H1 (cell line): ENCODE data around the gene ITGA8. TPM values are rescaled to one million over a fixed set of nuclear protein-coding genes. Genes with fewer than 3 reads are reported as not detected.

Source experiments
- CTCF ChIA-PET: fragments of 300-600 bp; sonication (Branson Sonifier 250); formaldehyde crosslinking; loops from one replicate; lab custom pipeline; 2021; ENCODE audit not compliant: partially characterized antibody; lab: Charles Lee
- POLR2A ChIA-PET: fragments of 300-600 bp; sonication (Branson Sonifier 250); formaldehyde crosslinking; loops from one replicate; lab custom pipeline; 2021; ENCODE audit warnings: inconsistent platforms; ENCODE audit not compliant: partially characterized antibody; lab: Charles Lee
- DNase-seq, 2 experiments: peaks; one replicate each; pipeline versions ENCODE4 v3.0.0 to v3.0.0-alpha.2; 2010 to 2022; ENCODE audit warnings: low spot score in 2 of 2, low read depth in 1 of 2, mixed read lengths in 1 of 2
- FAIRE-seq: peaks from 2 replicates; lab custom pipeline; 2011; peaks lifted over from hg19 to GRCh38; lab: Jason Lieb, UNC
- H2AFZ ChIP-seq: 2 replicates; pipeline ENCODE4 v1.8.1; 2012; ENCODE audit warnings: low read length, inconsistent platforms
- H2AK5ac ChIP-seq: 2 replicates; pipeline ENCODE4 v1.6.1; 2013; ENCODE audit warnings: low read depth, low read length
- H2BK120ac ChIP-seq: replicated peaks from 2 replicates; pipeline ENCODE3; 2013; ENCODE audit warnings: low read depth, low read length, inconsistent platforms
- H2BK12ac ChIP-seq: 2 replicates; pipeline ENCODE4 v1.6.1; 2013; ENCODE audit warnings: low read depth, low read length
- H2BK15ac ChIP-seq: 2 replicates; pipeline ENCODE4 v1.6.1; 2013; ENCODE audit warnings: low read length
- H2BK20ac ChIP-seq: 2 replicates; pipeline ENCODE4 v1.6.1; 2013; ENCODE audit warnings: low read length
- H2BK5ac ChIP-seq: 2 replicates; pipeline ENCODE4 v1.6.1; 2013; ENCODE audit warnings: low read depth, low read length
- H3K14ac ChIP-seq: 2 replicates; pipeline ENCODE4 v1.6.1; 2013; ENCODE audit warnings: inconsistent platforms; ENCODE audit not compliant: insufficient read length
- H3K18ac ChIP-seq: 2 replicates; pipeline ENCODE4 v1.6.1; 2013; ENCODE audit warnings: low read length; ENCODE audit errors: extremely low read depth
- H3K23ac ChIP-seq: 2 replicates; pipeline ENCODE4 v1.6.1; 2013; ENCODE audit warnings: inconsistent platforms; ENCODE audit not compliant: insufficient read length
- H3K23me2 ChIP-seq: 2 replicates; pipeline ENCODE4 v1.6.1; 2013; ENCODE audit warnings: low read depth, low read length
- H3K27ac ChIP-seq: 2 replicates; pipeline ENCODE4 v1.6.1; 2011; ENCODE audit warnings: low read depth, low read length, inconsistent platforms
- H3K27me3 ChIP-seq, 4 experiments: replicated peaks in 1 of 4; 1 replicate in 1 of 4; 2 replicates in 3 of 4; pipeline versions ENCODE4 v1.6.1 to v1.8.1; 2011 to 2013; ENCODE audit warnings: low read length in 3 of 4, mild to moderate bottlenecking in 3 of 4, inconsistent platforms in 2 of 4, mixed read lengths in 2 of 4, moderate library complexity in 1 of 4; ENCODE audit not compliant: control insufficient read depth in 3 of 4, insufficient read depth in 3 of 4; ENCODE audit errors: extremely low read depth in 1 of 4
- H3K36me3 ChIP-seq, 4 experiments: 2 replicates each; pipeline versions ENCODE4 v1.6.1 to v1.8.1; 2011 to 2013; ENCODE audit warnings: mild to moderate bottlenecking in 4 of 4, low read length in 3 of 4, moderate library complexity in 2 of 4, control low read depth in 1 of 4, inconsistent platforms in 1 of 4; ENCODE audit not compliant: insufficient read depth in 4 of 4, control insufficient read depth in 2 of 4
- H3K4ac ChIP-seq: replicated peaks from 2 replicates; pipeline ENCODE3; 2013; ENCODE audit warnings: low read length, low read depth, mixed read lengths, inconsistent platforms; ENCODE audit not compliant: insufficient read length
- H3K4me1 ChIP-seq, 4 experiments: replicated peaks in 1 of 4; 1 replicate in 1 of 4; 2 replicates in 3 of 4; pipeline versions ENCODE4 v1.6.1 to v1.8.1; 2011 to 2013; ENCODE audit warnings: low read length in 3 of 4, inconsistent platforms in 2 of 4, mixed read lengths in 1 of 4; ENCODE audit not compliant: insufficient read depth in 4 of 4, control insufficient read depth in 3 of 4
- H3K4me2 ChIP-seq, 2 experiments: 2 replicates each; pipeline versions ENCODE4 v1.6.1 to v1.8.1; 2011 to 2013; ENCODE audit warnings: low read depth in 2 of 2, low read length in 2 of 2, control low read depth in 1 of 2, inconsistent platforms in 1 of 2, mild to moderate bottlenecking in 1 of 2; ENCODE audit not compliant: insufficient read depth in 1 of 2
- H3K4me3 ChIP-seq, 4 experiments: fragments of 200-600, 300-600 bp in 1 of 4; sonication (generic), shearing (Covaris generic), sonication (Bioruptor Twin) in 1 of 4; 2 replicates each; pipeline versions ENCODE4 v1.5.1 to v1.8.1; 2011 to 2016; ENCODE audit warnings: low read length in 4 of 4, low read depth in 3 of 4, control low read depth in 2 of 4, inconsistent platforms in 2 of 4, mild to moderate bottlenecking in 2 of 4, mixed read lengths in 1 of 4, moderate library complexity in 1 of 4; ENCODE audit not compliant: insufficient read depth in 2 of 4; ENCODE audit errors: extremely low read depth in 1 of 4
- H3K56ac ChIP-seq: replicated peaks from 2 replicates; pipeline ENCODE3; 2013; ENCODE audit warnings: low read depth, mild to moderate bottlenecking, mixed read lengths, low read length, inconsistent platforms; ENCODE audit not compliant: insufficient read length
- H3K79me1 ChIP-seq: 2 replicates; pipeline ENCODE4 v1.6.1; 2013; ENCODE audit warnings: low read depth, low read length, control low read depth
- H3K79me2 ChIP-seq, 2 experiments: 2 replicates each; pipeline versions ENCODE4 v1.6.1 to v1.8.1; 2012 to 2013; ENCODE audit warnings: low read length in 2 of 2, mild to moderate bottlenecking in 2 of 2, inconsistent platforms in 1 of 2; ENCODE audit not compliant: insufficient read depth in 2 of 2, control insufficient read depth in 1 of 2
- H3K9ac ChIP-seq, 4 experiments: replicated peaks in 1 of 4; 1 replicate in 1 of 4; 2 replicates in 3 of 4; pipeline versions ENCODE4 v1.6.1 to v1.8.1; 2011 to 2013; ENCODE audit warnings: low read depth in 3 of 4, low read length in 3 of 4, control low read depth in 2 of 4, mild to moderate bottlenecking in 2 of 4, moderate library complexity in 2 of 4, inconsistent platforms in 1 of 4; ENCODE audit errors: extremely low read depth in 1 of 4
- H3K9me3 ChIP-seq, 2 experiments: 2 replicates each; pipeline versions ENCODE4 v1.6.1 to v1.8.1; 2012 to 2013; ENCODE audit warnings: mild to moderate bottlenecking in 2 of 2, moderate library complexity in 2 of 2, control low read depth in 1 of 2, inconsistent platforms in 1 of 2, low read depth in 1 of 2, low read length in 1 of 2, mixed read lengths in 1 of 2; ENCODE audit not compliant: insufficient read depth in 2 of 2
- H4K20me1 ChIP-seq, 2 experiments: replicated peaks in 1 of 2; 2 replicates each; pipeline versions ENCODE3 to v1.8.1; 2011 to 2013; ENCODE audit warnings: inconsistent platforms in 2 of 2, low read length in 2 of 2, mild to moderate bottlenecking in 1 of 2; ENCODE audit not compliant: insufficient read depth in 2 of 2, control insufficient read depth in 1 of 2
- H4K5ac ChIP-seq: 2 replicates; pipeline ENCODE4 v1.6.1; 2013; ENCODE audit warnings: low read length, low read depth, mixed read lengths, inconsistent platforms; ENCODE audit not compliant: insufficient read length
- H4K8ac ChIP-seq: 2 replicates; pipeline ENCODE4 v1.8.0; 2013; ENCODE audit warnings: mild to moderate bottlenecking, moderate library complexity, low read length, inconsistent platforms; ENCODE audit not compliant: insufficient read depth; ENCODE audit errors: extremely low read depth
- H4K91ac ChIP-seq: replicated peaks from 2 replicates; pipeline ENCODE3; 2013; ENCODE audit warnings: low read length, mixed read lengths, inconsistent platforms; ENCODE audit not compliant: insufficient read length
- ATF2 ChIP-seq: IDR thresholded peaks from 2 replicates; pipeline ENCODE4 v1.6.1; 2012; ENCODE audit warnings: low read length, inconsistent platforms
- BACH1 ChIP-seq: IDR thresholded peaks from 2 replicates; pipeline ENCODE4 v1.6.1; 2012; ENCODE audit warnings: low read length, improper control_type of control experiment
- HDAC2 ChIP-seq, 2 experiments: fragments of 300-600 bp in 1 of 2; sonication (generic) in 1 of 2; IDR thresholded peaks; 2 replicates each; pipeline ENCODE4 v1.6.1; 2011 to 2012; ENCODE audit warnings: low read depth in 2 of 2, low read length in 2 of 2, mild to moderate bottlenecking in 2 of 2, moderate library complexity in 2 of 2, borderline replicate concordance in 1 of 2, inconsistent platforms in 1 of 2
- KDM4A ChIP-seq: IDR thresholded peaks from one replicate; pipeline ENCODE4 v1.7.1; 2012; ENCODE audit warnings: low read depth, mild to moderate bottlenecking, moderate library complexity, low read length, inconsistent platforms; ENCODE audit not compliant: severe bottlenecking
- MAX ChIP-seq: IDR thresholded peaks from 2 replicates; pipeline ENCODE4 v1.6.1; 2012; ENCODE audit warnings: inconsistent platforms
- PHF8 ChIP-seq: fragments of 200-600 bp; sonication (generic); conservative IDR thresholded peaks from 2 replicates; pipeline ENCODE4 v1.7.1; 2012; ENCODE audit warnings: low read depth, mild to moderate bottlenecking, inconsistent platforms, low read length, moderate library complexity
- POU5F1 ChIP-seq: IDR thresholded peaks from 2 replicates; pipeline ENCODE4 v1.6.1; 2011; ENCODE audit warnings: low read depth, mild to moderate bottlenecking, low read length, moderate library complexity
- RAD21 ChIP-seq, 2 experiments: IDR thresholded peaks in 1 of 2; conservative IDR thresholded peaks in 1 of 2; 2 replicates each; pipeline ENCODE4 v1.6.1; 2011; ENCODE audit warnings: low read depth in 2 of 2, low read length in 2 of 2, improper control_type of control experiment in 1 of 2, inconsistent platforms in 1 of 2, mild to moderate bottlenecking in 1 of 2, moderate library complexity in 1 of 2
- SIX5 ChIP-seq: IDR thresholded peaks from 2 replicates; pipeline ENCODE4 v1.6.1; 2011; ENCODE audit warnings: mild to moderate bottlenecking, low read depth, low read length
- SP2 ChIP-seq: IDR thresholded peaks from 2 replicates; pipeline ENCODE4 v1.6.1; 2012; ENCODE audit warnings: mild to moderate bottlenecking, low read length, inconsistent platforms
- SP4 ChIP-seq: IDR thresholded peaks from 2 replicates; pipeline ENCODE4 v1.6.1; 2012; ENCODE audit warnings: low read length, inconsistent platforms
- TEAD4 ChIP-seq: IDR thresholded peaks from 2 replicates; pipeline ENCODE4 v1.6.1; 2012; ENCODE audit warnings: low read depth, low read length, inconsistent platforms, mixed read lengths
- YY1 ChIP-seq: IDR thresholded peaks from 2 replicates; pipeline ENCODE4 v1.6.1; 2011; ENCODE audit warnings: low read depth, mild to moderate bottlenecking, low read length
- WGBS, 2 experiments: shearing (Covaris generic) in 1 of 2; methylation state at CpG; one replicate each; pipeline versions ENCODE4 v1.1.6 to v1.1.7; 2013 to 2015; ENCODE audit warnings: low lambda C conversion rate in 2 of 2, mixed read lengths in 2 of 2, inconsistent platforms in 1 of 2, low coverage in 1 of 2, missing lambda C conversion rate in 1 of 2; ENCODE audit not compliant: insufficient replicate concordance in 2 of 2, insufficient coverage in 1 of 2, insufficient read length in 1 of 2; ENCODE audit errors: extremely low coverage in 1 of 2, missing lambda C conversion rate in 1 of 2; 5-methylcytosine and 5-hydroxymethylcytosine counted together
- polyA plus RNA-seq, 7 experiments: library from polyadenylated mRNA; depleted of rRNA in 3 of 7; stranded (reverse) in 5 of 7; unstranded in 2 of 7; fragments of >200 nt in 5 of 7; fragments of 200-250 nt in 2 of 7; gene quantifications; 1 replicate in 5 of 7; 2 replicates in 1 of 7; 4 replicates in 1 of 7; pipeline versions ENCODE4 v1.2.1 to v1.2.3, GENCODE V29; 2011 to 2013; ENCODE audit warnings: missing spikeins in 2 of 7, mixed read lengths in 2 of 7
- total RNA-seq: library from RNA; stranded (reverse); fragmentation: NEBNext Ultra II Directional; extraction: Animal tissue kit (Norgen Biotek cat#: 25700); gene quantifications from 2 replicates; pipeline ENCODE4 v1.2.1, GENCODE V29; 2021

ITGA8 gene
- total and polyA plus RNA-seq, 2 of the 8 experiments (the other 6 are each of a cell fraction or from before 2014, with no cell fraction given): not detected

- Histone ChIP-seq H3K18ac (no peak overlapping the region), H2AK5ac (no peak overlapping the region), H3K36me3 (0 out of 8 replicates have a peak, but pooled peaks cover 0 to 2% (median 0%) of the 10 kb centered on the region in 4 experiments), H3K23me2 (no peaks in the 10 kb centered on the region; the same call in 1 of the 2 replicates), H3K4me3 (no peak overlapping the region), H3K27ac (no peak overlapping the region), H3K79me2 (no peaks in the 10 kb centered on the region), H2BK12ac (no peak overlapping the region), H4K8ac (no peak overlapping the region), H3K27me3 (no peaks in the 10 kb centered on the region), H3K23ac (no peak overlapping the region), H3K4ac (no peak overlapping the region), H3K79me1 (no peaks in the 10 kb centered on the region), H3K9ac (no peak overlapping the region), H4K5ac (no peak overlapping the region), H4K91ac (no peak overlapping the region), H4K20me1 (no peaks in the 10 kb centered on the region), H3K4me1 (no peaks in the 10 kb centered on the region), H2AFZ (no peak overlapping the region), H3K9me3 (no peaks in the 10 kb centered on the region), H2BK15ac (no peak overlapping the region), H3K14ac (no peak overlapping the region), H3K56ac (no peak overlapping the region), H3K4me2 (no peak overlapping the region), H2BK5ac (no peak overlapping the region), H2BK120ac (no peak overlapping the region), H2BK20ac (no peak overlapping the region)
- FAIRE-seq: no peak
- ChIA-PET CTCF (interaction anchor here (2.3 kb wide), 1 partner anchor 11 kb away, joined by 7 read pairs; no protein-coding TSS in a partner anchor), POLR2A (no interaction called here)
- 94% methylated on average over 2 of the region's 2 CpGs; no CpG with 5 or more reads in 1 of the 2 experiments for WGBS, 2 experiments
- no peak for DNase-seq
- TF ChIP-seq MAX (no peak), HDAC2 (IDR thresholded peaks at IDR 0.05; ENCODE audit: borderline replicate concordance in 1 of 2, low read depth in 2 of 2, low read length in 2 of 2) (no peak), YY1 (no peak), BACH1 (no peak), RAD21 (IDR thresholded peaks at IDR 0.05 in 1 of 2, conservative IDR thresholded peaks at IDR 0.05 in 1 of 2; ENCODE audit: low read depth in 2 of 2, low read length in 2 of 2) (no peak), POU5F1 (no peak), TEAD4 (no peak), PHF8 (no peak), ATF2 (no peak), SP2 (no peak), SP4 (no peak), SIX5 (no peak), KDM4A (no peak)
Observed at GRCh38 chr10:15704581-15704968, 15.1 kb downstream of the ITGA8 start.
